BLaER1 (cell line): ENCODE results near the gene ENO1.

Source experiments
- H3K27ac ChIP-seq: shearing (Covaris generic); formaldehyde crosslinking; 2 replicates; pipeline ENCODE4 v1.8.1; 2022
- H3K27me3 ChIP-seq: shearing (Covaris generic); formaldehyde crosslinking; 2 replicates; pipeline ENCODE4 v1.8.1; 2022
- H3K36me3 ChIP-seq: shearing (Covaris generic); formaldehyde crosslinking; 2 replicates; pipeline ENCODE4 v1.8.1; 2022
- H3K4me1 ChIP-seq: shearing (Covaris generic); formaldehyde crosslinking; 2 replicates; pipeline ENCODE4 v1.8.1; 2022
- H3K4me2 ChIP-seq: shearing (Covaris generic); formaldehyde crosslinking; 2 replicates; pipeline ENCODE4 v1.8.1; 2022
- H3K4me3 ChIP-seq: shearing (Covaris generic); formaldehyde crosslinking; 2 replicates; pipeline ENCODE4 v1.8.1; 2022
- H3K9ac ChIP-seq: shearing (Covaris generic); formaldehyde crosslinking; 2 replicates; pipeline ENCODE4 v1.8.1; 2022
- H3K9me3 ChIP-seq: shearing (Covaris generic); formaldehyde crosslinking; 2 replicates; pipeline ENCODE4 v1.8.1; 2022
- H4K20me1 ChIP-seq: shearing (Covaris generic); formaldehyde crosslinking; 2 replicates; pipeline ENCODE4 v1.8.1; 2022
- Cebpa-rat ChIP-seq: shearing (Covaris generic); IDR thresholded peaks from 2 replicates; pipeline ENCODE4 v1.8.1; 2022

ENO1 gene

GRCh38 chr1:8879464-8879921 is 1.0 kb upstream of the ENO1 start:
- Histone ChIP-seq H3K27me3 (no peaks in the 10 kb centered on the region), H3K9ac (peak overlapping the region; percentile 99), H3K4me2 (peak overlapping the region; percentile 93), H4K20me1 (peaks cover 40% of the 10 kb centered on the region), H3K9me3 (no peaks in the 10 kb centered on the region), H3K36me3 (peaks cover 27% of the 10 kb centered on the region), H3K4me1 (peaks cover 68% of the 10 kb centered on the region), H3K4me3 (peak overlapping the region; percentile 99), H3K27ac (peak overlapping the region; percentile 99)
- no peak for TF ChIP-seq Cebpa-rat

DNA sequence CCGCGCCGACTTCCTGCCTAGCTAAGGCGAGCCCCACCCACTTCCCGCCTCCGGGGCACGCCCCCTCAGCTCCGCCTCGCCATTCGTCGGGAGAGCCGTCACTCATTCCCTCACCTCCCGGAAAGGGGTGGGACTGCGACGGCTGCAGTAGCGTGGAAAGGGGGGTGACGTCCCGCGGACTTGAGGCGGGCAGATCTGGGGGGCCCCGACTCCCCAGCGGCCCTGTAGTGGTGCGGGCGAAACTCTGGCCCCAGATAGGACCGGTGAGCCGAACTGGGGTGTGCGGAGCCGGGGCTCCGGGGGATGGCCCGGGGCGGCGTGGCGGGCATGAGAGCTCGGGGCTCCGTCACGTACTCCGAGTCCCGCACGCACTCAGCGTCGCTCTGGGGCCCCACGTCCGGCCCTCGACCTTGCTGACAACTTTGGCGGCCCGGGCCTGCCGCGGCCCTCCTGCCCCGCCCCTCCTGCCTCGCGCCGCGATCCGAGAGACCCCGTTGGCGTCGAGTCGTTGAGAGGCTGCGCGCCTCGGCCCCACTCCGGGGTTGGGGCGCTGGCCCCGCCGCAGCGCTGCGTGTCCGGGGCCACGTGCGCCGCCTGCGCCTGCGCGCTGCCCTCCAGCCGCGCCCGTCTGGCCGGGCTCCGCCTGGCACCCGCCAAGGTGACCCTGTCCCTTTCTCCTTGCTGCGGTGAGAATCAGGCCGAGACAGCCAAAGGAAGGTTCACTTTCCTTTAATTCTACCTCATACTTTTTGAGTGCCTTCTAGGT is 395 bp upstream of the ENO1 start:
- H3K4me1 ChIP-seq = peaks cover 71% of the 10 kb centered on the region
- H3K4me2 ChIP-seq = peak overlapping the region; percentile 93
- H3K9ac ChIP-seq = peak overlapping the region; percentile 99
- no peak for TF ChIP-seq Cebpa-rat
- peak overlapping the region; percentile 99 for H3K27ac ChIP-seq
- H3K27me3 ChIP-seq = no peaks in the 10 kb centered on the region
- peaks cover 33% of the 10 kb centered on the region for H3K36me3 ChIP-seq
- H3K4me3 ChIP-seq = peak overlapping the region; percentile 99
- H4K20me1 ChIP-seq = peaks cover 46% of the 10 kb centered on the region
- H3K9me3 ChIP-seq = no peaks in the 10 kb centered on the region

DNA sequence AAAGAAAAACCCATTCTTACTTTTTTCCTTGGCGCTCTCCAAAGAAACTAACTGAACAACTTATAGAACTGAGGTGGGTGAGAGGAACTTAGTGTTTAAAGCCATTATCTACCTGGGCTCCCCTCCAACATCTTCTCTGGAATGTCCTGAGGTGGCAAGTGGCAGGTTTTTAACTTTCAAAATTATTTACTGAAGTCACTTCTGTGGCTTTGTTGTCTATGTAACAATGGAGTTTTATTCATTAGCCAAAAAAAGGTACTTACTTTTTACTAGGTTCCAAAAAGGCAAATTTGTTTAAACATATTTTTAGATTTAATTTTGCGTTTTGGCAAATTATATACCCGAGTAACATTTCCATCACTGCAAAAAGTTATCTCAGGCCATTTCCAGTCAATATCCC is 2.4 kb downstream of the ENO1 start:
- Histone ChIP-seq H3K27me3 (no peaks in the 10 kb centered on the region), H3K4me2 (peak overlapping the region; percentile 93), H3K4me1 (peaks cover 80% of the 10 kb centered on the region), H3K36me3 (peaks cover 61% of the 10 kb centered on the region), H3K27ac (peak overlapping the region; percentile 99), H3K9ac (peak overlapping the region; percentile 99), H4K20me1 (peaks cover 74% of the 10 kb centered on the region), H3K4me3 (peak overlapping the region; percentile 99), H3K9me3 (no peaks in the 10 kb centered on the region)
- no peak for TF ChIP-seq Cebpa-rat

- peak overlapping the region; percentile 99 for H3K4me3 ChIP-seq
- peaks cover 80% of the 10 kb centered on the region for H3K4me1 ChIP-seq
- H3K27ac ChIP-seq = peak overlapping the region; percentile 99
- peaks cover 69% of the 10 kb centered on the region for H3K36me3 ChIP-seq
- H3K27me3 ChIP-seq = no peaks in the 10 kb centered on the region
- H3K9ac ChIP-seq = peak overlapping the region; percentile 99
- peaks cover 81% of the 10 kb centered on the region for H4K20me1 ChIP-seq
- H3K9me3 ChIP-seq = no peaks in the 10 kb centered on the region
- TF ChIP-seq Cebpa-rat = no peak
- peak overlapping the region; percentile 93 for H3K4me2 ChIP-seq
These were observed 3.1 kb downstream of the ENO1 start for GRCh38 chr1:8875216-8875861.

DNA sequence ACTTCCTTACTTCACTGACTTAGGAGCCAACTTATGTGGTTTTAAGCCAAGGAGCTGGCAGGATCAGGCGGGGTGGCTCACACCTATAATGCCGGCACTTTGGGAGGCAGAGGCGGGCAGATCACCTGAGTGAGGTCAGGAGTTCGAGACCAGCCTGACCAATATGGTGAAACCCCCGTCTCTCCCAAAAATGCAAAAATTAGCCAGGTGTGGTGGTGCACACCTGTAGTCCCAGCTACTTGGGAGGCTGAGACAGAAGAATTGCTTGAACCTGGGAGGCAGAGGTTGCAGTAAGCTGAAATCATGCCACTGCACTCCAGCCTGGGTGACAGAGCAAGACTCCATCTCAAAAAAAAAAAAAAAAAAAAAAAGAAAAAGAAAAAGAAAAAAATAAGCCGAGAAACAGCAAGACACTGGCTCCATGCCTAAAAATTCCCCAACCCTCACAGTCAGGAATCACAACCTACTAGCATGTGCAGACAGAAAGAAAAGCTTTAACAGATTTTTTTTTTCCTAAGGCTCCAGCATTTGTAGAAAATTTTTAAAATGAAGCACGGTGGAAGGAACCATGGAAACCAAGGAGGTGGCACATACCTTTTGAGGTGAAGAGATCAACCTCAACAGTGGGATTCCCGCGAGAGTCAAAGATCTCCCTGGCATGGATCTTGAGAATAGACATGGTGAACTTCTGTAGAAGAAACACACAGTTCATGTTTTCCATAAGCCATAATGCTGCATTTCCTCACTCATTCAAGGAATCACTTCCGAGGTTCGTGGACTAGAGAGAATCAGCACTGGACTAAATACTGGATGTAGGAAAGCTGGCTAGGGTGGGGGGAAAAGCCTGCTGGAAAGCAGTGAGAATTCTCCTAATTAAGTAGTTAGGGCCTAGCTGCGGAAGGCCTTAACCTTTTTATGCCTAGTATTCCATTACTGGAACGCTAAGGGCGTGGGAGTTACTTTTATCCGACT is 4.0 kb downstream of the ENO1 start:
- Histone ChIP-seq H3K4me1 (peaks cover 80% of the 10 kb centered on the region), H3K9me3 (no peaks in the 10 kb centered on the region), H3K4me3 (peak overlapping the region; percentile 99), H3K27me3 (no peaks in the 10 kb centered on the region), H3K27ac (peak overlapping the region; percentile 99; the same call in 1 of the 2 replicates), H4K20me1 (peaks cover 89% of the 10 kb centered on the region), H3K36me3 (peaks cover 77% of the 10 kb centered on the region), H3K9ac (peak overlapping the region; percentile 99), H3K4me2 (peak overlapping the region; percentile 93)
- no peak for TF ChIP-seq Cebpa-rat

DNA sequence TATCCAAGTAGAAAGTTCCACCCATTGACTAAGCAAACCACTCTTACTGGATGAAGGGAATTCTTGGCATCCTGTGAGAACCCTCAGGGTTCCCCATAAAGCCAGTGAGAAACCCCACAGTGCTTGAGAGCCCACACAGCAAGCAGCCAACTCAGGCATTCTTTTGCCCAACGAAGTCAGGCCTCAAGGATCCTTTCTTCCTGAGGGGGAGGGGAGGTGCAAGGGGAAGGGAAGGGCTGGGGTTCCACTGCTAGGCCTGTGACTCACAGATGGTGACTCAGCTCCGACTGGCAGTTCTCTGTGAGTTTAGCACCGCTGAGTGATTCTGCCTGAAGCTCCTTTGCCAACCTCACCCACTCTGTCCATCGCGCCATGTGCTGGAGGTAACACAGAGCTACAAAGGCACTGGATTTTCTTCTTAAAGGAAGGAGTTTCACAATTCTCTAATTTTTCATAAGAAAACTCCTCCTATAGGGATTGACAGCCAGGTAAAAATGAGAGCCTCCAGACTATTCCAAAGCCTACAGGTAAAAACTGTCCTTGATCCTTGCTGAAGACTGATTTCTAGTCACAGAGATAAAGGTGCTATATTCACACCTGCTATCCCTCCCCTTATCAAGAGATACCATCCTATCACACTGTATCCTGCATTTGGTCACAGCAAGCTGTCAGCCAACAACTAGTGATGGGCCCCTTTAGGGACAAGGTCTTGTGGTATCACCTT is 4.8 kb downstream of the ENO1 start:
- peaks cover 86% of the 10 kb centered on the region for H3K4me1 ChIP-seq

DNA sequence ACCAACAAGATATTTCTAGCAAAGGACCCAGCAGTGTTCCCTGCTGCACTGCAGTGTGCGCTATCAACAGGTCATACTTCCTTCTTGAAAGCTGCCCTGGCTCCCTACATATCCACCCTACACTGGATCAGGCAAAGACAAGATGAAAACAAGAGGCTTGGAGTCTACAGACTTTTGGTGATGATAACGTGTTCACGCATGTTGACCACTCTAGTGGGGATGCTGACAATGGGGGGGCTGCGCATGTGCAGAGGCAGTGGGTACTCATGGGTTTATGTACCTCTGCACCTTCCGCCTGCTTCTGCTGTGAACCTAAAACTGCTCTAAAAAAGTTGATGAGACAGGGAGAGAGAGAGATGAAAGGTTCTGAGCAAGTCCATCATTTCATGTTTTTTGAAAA is 5.5 kb downstream of the ENO1 start:
- Histone ChIP-seq H3K9me3 (no peaks in the 10 kb centered on the region), H3K36me3 (peaks cover 92% of the 10 kb centered on the region), H3K4me3 (peak overlapping the region; percentile 99; the same call in 1 of the 2 replicates), H3K4me2 (peak overlapping the region; percentile 93), H3K27me3 (no peaks in the 10 kb centered on the region), H3K4me1 (peaks cover 92% of the 10 kb centered on the region), H3K27ac (peak overlapping the region; percentile 28; the same call in 1 of the 2 replicates), H3K9ac (no peak overlapping the region; the same call in 1 of the 2 replicates), H4K20me1 (peaks cover 100% of the 10 kb centered on the region)
- TF ChIP-seq Cebpa-rat = no peak

More for the DNA sequence above, 4.8 kb downstream of the ENO1 start:
- TF ChIP-seq Cebpa-rat = no peak
- peaks cover 85% of the 10 kb centered on the region for H3K36me3 ChIP-seq
- H3K9me3 ChIP-seq = no peaks in the 10 kb centered on the region
- peak overlapping the region; percentile 93 for H3K4me2 ChIP-seq
- H4K20me1 ChIP-seq = peaks cover 98% of the 10 kb centered on the region
- H3K4me3 ChIP-seq = peak overlapping the region; percentile 99; the same call in 1 of the 2 replicates
- H3K27ac ChIP-seq = peak overlapping the region; percentile 28; the same call in 1 of the 2 replicates
- H3K27me3 ChIP-seq = no peaks in the 10 kb centered on the region
- peak overlapping the region; percentile 53; the same call in 1 of the 2 replicates for H3K9ac ChIP-seq

DNA sequence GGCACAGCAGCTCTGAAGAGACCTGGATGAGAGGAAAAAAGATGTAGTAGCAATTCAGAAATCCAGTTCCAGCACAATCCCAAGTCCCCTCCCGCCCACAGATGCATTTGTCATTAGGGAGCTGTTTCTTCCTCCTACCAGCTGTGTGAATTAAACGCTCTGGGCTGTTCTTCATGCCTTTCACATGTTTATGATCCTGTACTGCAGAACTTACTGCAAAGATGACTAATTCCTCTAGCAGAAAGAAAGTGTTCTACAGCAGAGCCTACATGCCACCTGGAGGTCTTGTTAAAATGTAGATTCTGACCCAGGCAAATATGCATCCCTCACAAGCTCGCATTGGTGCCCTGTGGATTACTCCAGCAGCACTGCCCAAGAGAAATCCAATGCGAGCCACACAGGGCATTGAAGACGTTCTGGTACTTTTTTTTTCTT is 6.5 kb downstream of the ENO1 start:
- Histone ChIP-seq H3K4me2 (peak overlapping the region; percentile 93), H3K9ac (peak overlapping the region; percentile 36; the same call in 1 of the 2 replicates), H3K4me3 (no peak overlapping the region), H3K27me3 (no peaks in the 10 kb centered on the region), H3K27ac (peak overlapping the region; percentile 10; the same call in 1 of the 2 replicates), H3K9me3 (no peaks in the 10 kb centered on the region), H3K36me3 (peaks cover 98% of the 10 kb centered on the region), H3K4me1 (peaks cover 100% of the 10 kb centered on the region), H4K20me1 (peaks cover 100% of the 10 kb centered on the region)
- TF ChIP-seq Cebpa-rat = no peak

- Histone ChIP-seq H3K27me3 (no peaks in the 10 kb centered on the region), H3K36me3 (peaks cover 98% of the 10 kb centered on the region), H4K20me1 (peaks cover 100% of the 10 kb centered on the region), H3K9ac (no peak overlapping the region; the same call in 1 of the 2 replicates), H3K4me1 (peaks cover 100% of the 10 kb centered on the region), H3K9me3 (no peaks in the 10 kb centered on the region), H3K27ac (peak overlapping the region; percentile 10; the same call in 1 of the 2 replicates), H3K4me2 (peak overlapping the region; percentile 93), H3K4me3 (no peak overlapping the region)
- no peak for TF ChIP-seq Cebpa-rat
These were observed 6.9 kb downstream of the ENO1 start for GRCh38 chr1:8871539-8871935.
